Keratinocyte (primary cell): ENCODE data around the gene HNRNPA1. TPM values are rescaled to one million over a fixed set of nuclear protein-coding genes. Genes with fewer than 3 reads are reported as not detected.

ENCODE experiments used
- DNase-seq: peaks from one replicate; pipeline ENCODE4 v3.0.0-alpha.2; 2011; ENCODE audit warnings: low read depth, missing footprints, low spot score
- FAIRE-seq: peaks from 2 replicates; lab custom pipeline; 2011; peaks lifted over from hg19 to GRCh38; lab: Jason Lieb, UNC
- H2AFZ ChIP-seq: 2 replicates; pipeline ENCODE4 v1.6.0; 2012; ENCODE audit warnings: low read length, control low read depth, inconsistent platforms; ENCODE audit not compliant: control insufficient read depth
- H3K27ac ChIP-seq: 2 replicates; pipeline ENCODE4 v1.5.1; 2011; ENCODE audit warnings: low read length; ENCODE audit not compliant: control insufficient read depth, insufficient read depth
- H3K27me3 ChIP-seq: 3 replicates; pipeline ENCODE4 v1.6.0; 2011; ENCODE audit warnings: low read length; ENCODE audit not compliant: control insufficient read depth, insufficient read depth; ENCODE audit errors: extremely low read depth
- H3K36me3 ChIP-seq, 2 experiments: 2 replicates in 1 of 2; 3 replicates in 1 of 2; pipeline ENCODE4 v1.5.1; 2011; ENCODE audit warnings: low read length in 2 of 2, mild to moderate bottlenecking in 1 of 2; ENCODE audit not compliant: control insufficient read depth in 2 of 2, insufficient read depth in 2 of 2; ENCODE audit errors: extremely low read depth in 1 of 2
- H3K4me1 ChIP-seq: 3 replicates; pipeline ENCODE4 v1.5.1; 2011; ENCODE audit warnings: low read length; ENCODE audit not compliant: control insufficient read depth, insufficient read depth; ENCODE audit errors: extremely low read depth
- H3K4me2 ChIP-seq: 3 replicates; pipeline ENCODE4 v1.6.0; 2011; ENCODE audit warnings: low read depth, low read length; ENCODE audit not compliant: control insufficient read depth, insufficient read depth; ENCODE audit errors: extremely low read depth
- H3K4me3 ChIP-seq, 3 experiments: fragments of 200-600 bp in 1 of 3; sonication (generic) in 1 of 3; 2 replicates in 2 of 3; 3 replicates in 1 of 3; pipeline ENCODE4 v1.5.1; 2011 to 2016; ENCODE audit warnings: low read length in 3 of 3, mild to moderate bottlenecking in 3 of 3, control low read depth in 2 of 3, inconsistent platforms in 1 of 3, low read depth in 1 of 3, mixed read lengths in 1 of 3, mixed run types in 1 of 3, moderate library complexity in 1 of 3; ENCODE audit not compliant: control insufficient read depth in 2 of 3, insufficient read depth in 2 of 3; ENCODE audit errors: extremely low read depth in 1 of 3
- H3K79me2 ChIP-seq: 2 replicates; pipeline ENCODE4 v1.6.0; 2012; ENCODE audit warnings: low read length; ENCODE audit not compliant: control insufficient read depth, insufficient read depth
- H3K9ac ChIP-seq: 3 replicates; pipeline ENCODE4 v1.6.0; 2011; ENCODE audit warnings: low read length; ENCODE audit not compliant: control insufficient read depth, insufficient read depth; ENCODE audit errors: extremely low read depth
- H3K9me1 ChIP-seq: 3 replicates; pipeline ENCODE4 v1.6.0; 2011; ENCODE audit warnings: low read length; ENCODE audit not compliant: control insufficient read depth, insufficient read depth; ENCODE audit errors: extremely low read depth
- H3K9me3 ChIP-seq: 2 replicates; pipeline ENCODE4 v1.5.1; 2012; ENCODE audit warnings: low read depth, low read length; ENCODE audit not compliant: control insufficient read depth
- H4K20me1 ChIP-seq: 3 replicates; pipeline ENCODE4 v1.6.0; 2011; ENCODE audit warnings: low read length; ENCODE audit not compliant: control insufficient read depth, insufficient read depth; ENCODE audit errors: extremely low read depth
- EZH2 ChIP-seq: IDR thresholded peaks from one replicate; pipeline ENCODE4 v1.6.1; 2012; ENCODE audit warnings: inconsistent platforms, mild to moderate bottlenecking, low read length, moderate library complexity
- dilution Hi-C: fragments of 300-500 bp; cut with MboI; formaldehyde crosslinking; loops from one replicate; pipeline ENCODE4 v1.7.0; 2020; ENCODE audit warnings: low sequenced_read_pairs; ENCODE audit not compliant: extremely low pct_ligation_motif_present
- polyA plus RNA-seq, 5 experiments: library from polyadenylated mRNA; depleted of rRNA in 3 of 5; stranded (reverse) in 3 of 5; stranded (forward) in 1 of 5; unstranded in 1 of 5; fragments of >200 nt; gene quantifications; 1 replicate in 1 of 5; 2 replicates in 3 of 5; 3 replicates in 1 of 5; pipeline versions ENCODE4 v1.2.1 to v1.2.3, GENCODE V29; 2011 to 2012; ENCODE audit warnings: missing spikeins in 2 of 5, low read depth in 1 of 5, low replicate concordance in 1 of 5
- TF ChIP-seq, protein P1 (sequence below), 3 experiments: IDR thresholded peaks in 1 of 3; conservative IDR thresholded peaks in 1 of 3; optimal IDR thresholded peaks in 1 of 3; 2 replicates in 2 of 3; 3 replicates in 1 of 3; pipeline versions ENCODE3 to v1.5.1; 2011; ENCODE audit warnings: low read length in 3 of 3, mild to moderate bottlenecking in 3 of 3, moderate library complexity in 2 of 3, control low read depth in 1 of 3, inconsistent platforms in 1 of 3; ENCODE audit not compliant: insufficient read depth in 2 of 3; ENCODE audit errors: extremely low read depth in 1 of 3

The HNRNPA1 gene
- polyA plus RNA-seq, 1 donor (not counting 4 experiments of a cell fraction or from before 2014, with no cell fraction given) = 583 TPM

GRCh38 chr12:54294953-54295566 is 14.5 kb downstream of the HNRNPA1 start:
- no peaks in the 10 kb centered on the region for H4K20me1 ChIP-seq

GRCh38 chr12:54296393-54297099 is 16.0 kb downstream of the HNRNPA1 start:
- H2AFZ ChIP-seq = no peak overlapping the region
- no peak for DNase-seq
- dilution Hi-C loops = no loop called here
- no peaks in the 10 kb centered on the region for H3K79me2 ChIP-seq
- no peaks in the 10 kb centered on the region for H3K9me1 ChIP-seq
- no peaks in the 10 kb centered on the region for H3K36me3 ChIP-seq
- TF ChIP-seq, protein P1, sequence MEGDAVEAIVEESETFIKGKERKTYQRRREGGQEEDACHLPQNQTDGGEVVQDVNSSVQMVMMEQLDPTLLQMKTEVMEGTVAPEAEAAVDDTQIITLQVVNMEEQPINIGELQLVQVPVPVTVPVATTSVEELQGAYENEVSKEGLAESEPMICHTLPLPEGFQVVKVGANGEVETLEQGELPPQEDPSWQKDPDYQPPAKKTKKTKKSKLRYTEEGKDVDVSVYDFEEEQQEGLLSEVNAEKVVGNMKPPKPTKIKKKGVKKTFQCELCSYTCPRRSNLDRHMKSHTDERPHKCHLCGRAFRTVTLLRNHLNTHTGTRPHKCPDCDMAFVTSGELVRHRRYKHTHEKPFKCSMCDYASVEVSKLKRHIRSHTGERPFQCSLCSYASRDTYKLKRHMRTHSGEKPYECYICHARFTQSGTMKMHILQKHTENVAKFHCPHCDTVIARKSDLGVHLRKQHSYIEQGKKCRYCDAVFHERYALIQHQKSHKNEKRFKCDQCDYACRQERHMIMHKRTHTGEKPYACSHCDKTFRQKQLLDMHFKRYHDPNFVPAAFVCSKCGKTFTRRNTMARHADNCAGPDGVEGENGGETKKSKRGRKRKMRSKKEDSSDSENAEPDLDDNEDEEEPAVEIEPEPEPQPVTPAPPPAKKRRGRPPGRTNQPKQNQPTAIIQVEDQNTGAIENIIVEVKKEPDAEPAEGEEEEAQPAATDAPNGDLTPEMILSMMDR (optimal IDR thresholded peaks at IDR 0.05 in 1 of 3, IDR thresholded peaks at IDR 0.05 in 1 of 3, conservative IDR thresholded peaks at IDR 0.05 in 1 of 3; ENCODE audit: extremely low read depth in 1 of 3, insufficient read depth in 2 of 3, low read length in 3 of 3) = no peak
- TF ChIP-seq EZH2 = no peak
- H3K27me3 ChIP-seq = no peaks in the 10 kb centered on the region
- no peak overlapping the region for H3K27ac ChIP-seq
- no peak overlapping the region for H3K9ac ChIP-seq
- no peak for FAIRE-seq
- no peak overlapping the region for H3K4me2 ChIP-seq
- H3K4me1 ChIP-seq = peaks cover 25% of the 10 kb centered on the region
- no peaks in the 10 kb centered on the region for H4K20me1 ChIP-seq
- H3K4me3 ChIP-seq = no peak overlapping the region
- no peaks in the 10 kb centered on the region for H3K9me3 ChIP-seq

More at GRCh38 chr12:54294953-54295566, 14.5 kb downstream of the HNRNPA1 start:
- FAIRE-seq (no peak), DNase-seq (no peak)
- dilution Hi-C loops = no loop called here
- H3K79me2 ChIP-seq = no peaks in the 10 kb centered on the region
- no peaks in the 10 kb centered on the region for H3K9me1 ChIP-seq
- peaks cover 12% of the 10 kb centered on the region for H3K4me1 ChIP-seq
- H3K9me3 ChIP-seq = no peaks in the 10 kb centered on the region
- no peak overlapping the region for H3K4me2 ChIP-seq
- TF ChIP-seq, protein P1 (optimal IDR thresholded peaks at IDR 0.05 in 1 of 3, IDR thresholded peaks at IDR 0.05 in 1 of 3, conservative IDR thresholded peaks at IDR 0.05 in 1 of 3; ENCODE audit: extremely low read depth in 1 of 3, insufficient read depth in 2 of 3, low read length in 3 of 3) = no peak
- TF ChIP-seq EZH2 = no peak
- H2AFZ ChIP-seq = no peak overlapping the region
- no peak overlapping the region for H3K27ac ChIP-seq
- H3K36me3 ChIP-seq = no peaks in the 10 kb centered on the region
- H3K9ac ChIP-seq = no peak overlapping the region
- H3K27me3 ChIP-seq = no peaks in the 10 kb centered on the region
- H3K4me3 ChIP-seq = no peak overlapping the region
